DND-41 (cell line): ENCODE measurements around the gene HAO1.

Experiments used
- ATAC-seq: fragments of 200-7000 bp; cut with Tn5 transposase; 3 replicates; pipeline ENCODE4 v1.9.1; 2021; ENCODE audit warnings: low read depth; ENCODE audit not compliant: insufficient read depth
- DNase-seq: peaks from one replicate; pipeline ENCODE4 v3.0.0-alpha.2; 2020
- H2AFZ ChIP-seq: 2 replicates; pipeline ENCODE4 v1.6.0; 2012; ENCODE audit warnings: low read depth, low read length
- H3K27ac ChIP-seq: 2 replicates; pipeline ENCODE4 v1.5.1; 2012; ENCODE audit warnings: low read length, inconsistent platforms
- H3K27me3 ChIP-seq: fragments of 200-600 bp; sonication (generic); 2 replicates; pipeline ENCODE4 v1.6.0; 2012; ENCODE audit warnings: low read length, mild to moderate bottlenecking, inconsistent platforms; ENCODE audit not compliant: insufficient read depth, poor library complexity
- H3K36me3 ChIP-seq: 2 replicates; pipeline ENCODE4 v1.5.1; 2012; ENCODE audit warnings: low read length, inconsistent platforms; ENCODE audit not compliant: insufficient read depth
- H3K4me1 ChIP-seq: 2 replicates; pipeline ENCODE4 v1.5.1; 2012; ENCODE audit warnings: mild to moderate bottlenecking, low read length; ENCODE audit not compliant: insufficient read depth
- H3K4me2 ChIP-seq: 2 replicates; pipeline ENCODE4 v1.6.0; 2012; ENCODE audit warnings: mild to moderate bottlenecking, moderate library complexity, low read length, inconsistent platforms; ENCODE audit not compliant: insufficient read depth
- H3K4me3 ChIP-seq, 2 experiments: fragments of 200-600 bp in 1 of 2; shearing (Covaris generic) in 1 of 2; 2 replicates each; pipeline ENCODE4 v1.5.1; 2012 to 2016; ENCODE audit warnings: inconsistent platforms in 2 of 2, low read length in 2 of 2, mild to moderate bottlenecking in 2 of 2, low read depth in 1 of 2, moderate library complexity in 1 of 2
- H3K79me2 ChIP-seq: 2 replicates; pipeline ENCODE4 v1.6.0; 2012; ENCODE audit warnings: low read length, inconsistent platforms; ENCODE audit not compliant: insufficient read depth
- H3K9ac ChIP-seq: 2 replicates; pipeline ENCODE4 v1.6.0; 2012; ENCODE audit warnings: low read depth, mild to moderate bottlenecking, inconsistent platforms, low read length, moderate library complexity
- H3K9me3 ChIP-seq: 2 replicates; pipeline ENCODE4 v1.5.1; 2012; ENCODE audit warnings: low read length, moderate library complexity, mild to moderate bottlenecking, inconsistent platforms; ENCODE audit not compliant: insufficient read depth, severe bottlenecking
- H4K20me1 ChIP-seq: 2 replicates; pipeline ENCODE4 v1.6.0; 2012; ENCODE audit warnings: low read length; ENCODE audit not compliant: insufficient read depth
- EZH2 ChIP-seq: IDR thresholded peaks from 3 replicates; pipeline ENCODE4 v1.6.1; 2012; ENCODE audit warnings: borderline replicate concordance, low read depth, mild to moderate bottlenecking, moderate library complexity, low read length, inconsistent platforms; ENCODE audit not compliant: severe bottlenecking
- TF ChIP-seq, protein P1 (sequence below): IDR thresholded peaks from 2 replicates; pipeline ENCODE4 v1.5.1; 2012; ENCODE audit warnings: borderline replicate concordance, low read length, moderate library complexity, mild to moderate bottlenecking; ENCODE audit not compliant: poor library complexity, severe bottlenecking; ENCODE audit errors: extremely low read depth

The HAO1 gene

DNA sequence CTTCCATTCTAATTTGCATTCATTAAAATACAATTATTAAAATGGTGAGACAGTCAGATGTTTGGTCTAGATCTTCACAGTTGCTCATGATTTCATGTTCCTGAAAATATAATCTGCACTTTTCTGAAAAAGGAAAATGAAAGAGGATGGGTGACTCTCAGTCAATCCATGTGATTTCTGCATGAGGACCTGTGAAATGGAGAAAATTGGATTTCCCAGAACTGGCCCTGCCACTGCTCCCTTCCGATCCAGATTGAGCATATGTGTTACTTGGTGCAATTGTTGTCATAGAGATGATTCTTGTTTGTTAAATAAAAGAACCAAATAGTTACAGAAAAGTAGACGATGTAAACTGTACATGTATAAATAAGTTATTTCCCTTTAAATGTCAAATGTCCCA, 37.4 kb downstream of the HAO1 start:
- H3K4me1 ChIP-seq = no peaks in the 10 kb centered on the region
- peaks cover 19% of the 10 kb centered on the region for H3K27me3 ChIP-seq
- no peaks in the 10 kb centered on the region for H4K20me1 ChIP-seq
- no peak overlapping the region for H3K27ac ChIP-seq
- no peaks in the 10 kb centered on the region for H3K36me3 ChIP-seq
- no peak overlapping the region for H3K4me3 ChIP-seq
- H2AFZ ChIP-seq = no peak overlapping the region
- no peak overlapping the region for H3K9ac ChIP-seq
- no peaks in the 10 kb centered on the region for H3K9me3 ChIP-seq
- no peak overlapping the region for H3K4me2 ChIP-seq
- no peak for ATAC-seq
- H3K79me2 ChIP-seq = no peaks in the 10 kb centered on the region
- TF ChIP-seq, protein P1, sequence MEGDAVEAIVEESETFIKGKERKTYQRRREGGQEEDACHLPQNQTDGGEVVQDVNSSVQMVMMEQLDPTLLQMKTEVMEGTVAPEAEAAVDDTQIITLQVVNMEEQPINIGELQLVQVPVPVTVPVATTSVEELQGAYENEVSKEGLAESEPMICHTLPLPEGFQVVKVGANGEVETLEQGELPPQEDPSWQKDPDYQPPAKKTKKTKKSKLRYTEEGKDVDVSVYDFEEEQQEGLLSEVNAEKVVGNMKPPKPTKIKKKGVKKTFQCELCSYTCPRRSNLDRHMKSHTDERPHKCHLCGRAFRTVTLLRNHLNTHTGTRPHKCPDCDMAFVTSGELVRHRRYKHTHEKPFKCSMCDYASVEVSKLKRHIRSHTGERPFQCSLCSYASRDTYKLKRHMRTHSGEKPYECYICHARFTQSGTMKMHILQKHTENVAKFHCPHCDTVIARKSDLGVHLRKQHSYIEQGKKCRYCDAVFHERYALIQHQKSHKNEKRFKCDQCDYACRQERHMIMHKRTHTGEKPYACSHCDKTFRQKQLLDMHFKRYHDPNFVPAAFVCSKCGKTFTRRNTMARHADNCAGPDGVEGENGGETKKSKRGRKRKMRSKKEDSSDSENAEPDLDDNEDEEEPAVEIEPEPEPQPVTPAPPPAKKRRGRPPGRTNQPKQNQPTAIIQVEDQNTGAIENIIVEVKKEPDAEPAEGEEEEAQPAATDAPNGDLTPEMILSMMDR = no peak
- TF ChIP-seq EZH2 = no peak
- no peak for DNase-seq

DNA sequence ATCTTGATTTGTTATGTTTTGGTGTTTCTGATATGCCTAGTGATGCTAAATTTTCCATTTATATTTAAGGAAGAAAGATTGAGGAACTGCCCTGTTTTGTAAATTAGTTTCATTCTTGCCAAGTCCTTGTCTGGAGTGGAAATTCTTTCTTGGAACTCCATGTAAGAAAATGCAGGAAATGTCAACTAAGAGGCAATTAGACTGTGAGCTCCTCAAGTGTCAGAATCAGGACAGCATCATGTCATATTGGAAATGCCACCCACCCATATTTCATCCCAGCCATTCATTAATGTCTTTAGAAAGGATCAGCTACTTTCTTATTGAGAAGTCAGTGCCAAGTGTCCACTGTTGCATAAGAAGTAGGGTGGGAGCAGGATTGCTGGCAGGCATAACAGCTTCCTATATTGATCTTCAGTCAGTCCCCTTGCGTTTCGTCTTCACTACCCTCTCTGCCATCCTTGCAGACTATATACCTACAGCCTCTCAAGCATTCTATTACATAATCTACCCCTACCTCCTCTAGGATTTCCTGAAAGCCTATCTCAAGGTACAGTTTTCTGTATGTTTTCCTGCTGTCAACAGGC, 42.4 kb downstream of the HAO1 start:
- no peak overlapping the region for H3K4me3 ChIP-seq
- H3K9me3 ChIP-seq = no peaks in the 10 kb centered on the region
- H3K9ac ChIP-seq = no peak overlapping the region
- H3K4me2 ChIP-seq = no peak overlapping the region
- no peaks in the 10 kb centered on the region for H3K79me2 ChIP-seq
- no peaks in the 10 kb centered on the region for H3K4me1 ChIP-seq
- no peak overlapping the region for H2AFZ ChIP-seq
- H3K27me3 ChIP-seq = peaks cover 13% of the 10 kb centered on the region
- no peaks in the 10 kb centered on the region for H3K36me3 ChIP-seq
- H4K20me1 ChIP-seq = no peaks in the 10 kb centered on the region
- TF ChIP-seq, protein P1 = no peak
- no peak for TF ChIP-seq EZH2
- ATAC-seq (no peak), DNase-seq (no peak)
- H3K27ac ChIP-seq = no peak overlapping the region

DNA sequence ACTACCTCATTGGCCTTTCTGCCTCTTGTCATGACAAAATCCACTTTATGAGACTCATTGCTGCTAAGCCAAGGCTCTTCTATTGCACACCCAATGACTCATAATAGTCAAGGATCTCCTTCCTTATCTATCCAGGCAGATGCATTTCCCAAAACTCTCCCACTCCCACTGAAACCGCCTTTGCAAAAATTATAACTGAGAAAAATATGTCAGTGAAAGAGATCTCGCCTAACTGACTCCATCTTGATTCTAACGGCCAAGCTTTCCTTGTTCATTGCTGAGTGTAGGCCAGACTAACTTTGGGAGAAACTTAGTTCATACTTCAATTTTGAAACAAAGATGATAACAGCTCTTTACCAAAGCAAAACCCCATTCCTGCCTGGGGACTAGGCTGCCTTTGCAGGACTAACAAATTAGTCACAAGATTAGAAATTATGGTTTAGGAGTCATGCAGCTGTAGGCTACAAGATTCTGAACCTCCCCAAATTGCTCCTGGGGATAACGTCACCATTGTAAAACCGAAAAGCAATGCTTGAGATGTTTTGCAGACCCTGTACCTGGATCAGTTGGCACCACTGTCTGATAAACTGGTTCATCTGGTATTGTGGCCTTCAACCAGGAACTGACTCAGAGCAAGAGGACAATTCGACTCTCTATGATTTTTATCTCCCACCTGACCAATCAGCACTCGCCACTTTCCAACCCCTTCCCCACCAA, 47.1 kb downstream of the HAO1 start:
- TF ChIP-seq, protein P1 = no peak
- TF ChIP-seq EZH2 = no peak
- H3K79me2 ChIP-seq = no peaks in the 10 kb centered on the region
- no peak overlapping the region for H3K9ac ChIP-seq
- ATAC-seq = no peak
- peaks cover 4% of the 10 kb centered on the region for H3K27me3 ChIP-seq
- no peak overlapping the region for H3K27ac ChIP-seq
- no peak overlapping the region for H3K4me2 ChIP-seq
- H2AFZ ChIP-seq = no peak overlapping the region
- no peak for DNase-seq
- no peaks in the 10 kb centered on the region for H3K36me3 ChIP-seq
- no peaks in the 10 kb centered on the region for H3K9me3 ChIP-seq
- H4K20me1 ChIP-seq = no peaks in the 10 kb centered on the region
- H3K4me3 ChIP-seq = no peak overlapping the region
- no peaks in the 10 kb centered on the region for H3K4me1 ChIP-seq
